ENCODE results near the gene WLS.

GRCh38 chr1:68145418-68146126 lies 86.8 kb downstream of the WLS start:
- no peak for TF ChIP-seq CTCF (IDR thresholded peaks at IDR 0.05)
- no peak for TF ChIP-seq POLR2A (IDR thresholded peaks at IDR 0.05)
- TF ChIP-seq POLR2AphosphoS5 (IDR thresholded peaks at IDR 0.05; ENCODE audit: insufficient read depth in 1 of 2, low read depth in 1 of 2) = no peak

Data from vagina (tissue), 2 donors.